ENCODE results near the gene KLK2. TPM values are rescaled to one million over a fixed set of nuclear protein-coding genes. Genes with fewer than 3 reads are reported as not detected.
A peak's percentile ranks its signal among the peaks of the same experiment; 100 is the strongest.

Gene KLK2
- total RNA-seq, 1 donor from 2014 or later = not detected

- H3K4me3 Mint-ChIP-seq = no peak overlapping the region
- TF ChIP-seq CTCF (conservative IDR thresholded peaks at IDR 0.05) = no peak
- peaks cover 54% of the 10 kb centered on the region for H3K27me3 Mint-ChIP-seq
- no peak for DNase-seq (ENCODE audit: extremely low spot score, unreplicated experiment)
- H3K36me3 Mint-ChIP-seq = no peaks in the 10 kb centered on the region
- H3K4me1 Mint-ChIP-seq (ENCODE audit: unreplicated experiment) = no peaks in the 10 kb centered on the region
- H3K9me3 Mint-ChIP-seq = no peaks in the 10 kb centered on the region
- H3K27ac Mint-ChIP-seq = no peak overlapping the region
These were observed 21.6 kb upstream of the KLK2 start for GRCh38 chr19:50851620-50852019.

DNA sequence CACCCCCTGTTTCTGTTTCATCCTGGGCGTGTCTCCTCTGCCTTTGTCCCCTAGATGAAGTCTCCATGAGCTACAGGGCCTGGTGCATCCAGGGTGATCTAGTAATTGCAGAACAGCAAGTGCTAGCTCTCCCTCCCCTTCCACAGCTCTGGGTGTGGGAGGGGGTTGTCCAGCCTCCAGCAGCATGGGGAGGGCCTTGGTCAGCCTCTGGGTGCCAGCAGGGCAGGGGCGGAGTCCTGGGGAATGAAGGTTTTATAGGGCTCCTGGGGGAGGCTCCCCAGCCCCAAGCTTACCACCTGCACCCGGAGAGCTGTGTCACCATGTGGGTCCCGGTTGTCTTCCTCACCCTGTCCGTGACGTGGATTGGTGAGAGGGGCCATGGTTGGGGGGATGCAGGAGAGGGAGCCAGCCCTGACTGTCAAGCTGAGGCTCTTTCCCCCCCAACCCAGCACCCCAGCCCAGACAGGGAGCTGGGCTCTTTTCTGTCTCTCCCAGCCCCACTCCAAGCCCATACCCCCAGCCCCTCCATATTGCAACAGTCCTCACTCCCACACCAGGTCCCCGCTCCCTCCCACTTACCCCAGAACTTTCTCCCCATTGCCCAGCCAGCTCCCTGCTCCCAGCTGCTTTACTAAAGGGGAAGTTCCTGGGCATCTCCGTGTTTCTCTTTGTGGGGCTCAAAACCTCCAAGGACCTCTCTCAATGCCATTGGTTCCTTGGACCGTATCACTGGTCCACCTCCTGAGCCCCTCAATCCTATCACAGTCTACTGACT is 18.4 kb upstream of the KLK2 start, which contains the start of gene KLK3:
KLK3 (plus strand) TSS at position 280 of the 775 bp plus-strand sequence; CDS start at position 321, 41 bp downstream.
- H3K9me3 Mint-ChIP-seq = no peaks in the 10 kb centered on the region
- TF ChIP-seq CTCF (conservative IDR thresholded peaks at IDR 0.05) = no peak
- H3K4me3 Mint-ChIP-seq = no peak within 1 kb of the TSS
- H3K4me1 Mint-ChIP-seq (ENCODE audit: unreplicated experiment) = peaks cover 7% of the 10 kb centered on the region
- no peaks in the 10 kb centered on the region for H3K36me3 Mint-ChIP-seq
- no peak within 1 kb of the TSS for H3K27ac Mint-ChIP-seq
- DNase-seq (ENCODE audit: extremely low spot score, unreplicated experiment) = no peak
- H3K27me3 Mint-ChIP-seq = peaks cover 69% of the 10 kb centered on the region

- H3K27ac Mint-ChIP-seq = no peak overlapping the region
- DNase-seq (ENCODE audit: extremely low spot score, unreplicated experiment) = no peak
- H3K27me3 Mint-ChIP-seq = peaks cover 72% of the 10 kb centered on the region
- no peak for TF ChIP-seq CTCF (conservative IDR thresholded peaks at IDR 0.05)
- no peak overlapping the region for H3K4me3 Mint-ChIP-seq
- H3K9me3 Mint-ChIP-seq = no peaks in the 10 kb centered on the region
- no peaks in the 10 kb centered on the region for H3K36me3 Mint-ChIP-seq
- peaks cover 7% of the 10 kb centered on the region for H3K4me1 Mint-ChIP-seq (ENCODE audit: unreplicated experiment)
These were observed 15.9 kb upstream of the KLK2 start for GRCh38 chr19:50857366-50857765.

DNA sequence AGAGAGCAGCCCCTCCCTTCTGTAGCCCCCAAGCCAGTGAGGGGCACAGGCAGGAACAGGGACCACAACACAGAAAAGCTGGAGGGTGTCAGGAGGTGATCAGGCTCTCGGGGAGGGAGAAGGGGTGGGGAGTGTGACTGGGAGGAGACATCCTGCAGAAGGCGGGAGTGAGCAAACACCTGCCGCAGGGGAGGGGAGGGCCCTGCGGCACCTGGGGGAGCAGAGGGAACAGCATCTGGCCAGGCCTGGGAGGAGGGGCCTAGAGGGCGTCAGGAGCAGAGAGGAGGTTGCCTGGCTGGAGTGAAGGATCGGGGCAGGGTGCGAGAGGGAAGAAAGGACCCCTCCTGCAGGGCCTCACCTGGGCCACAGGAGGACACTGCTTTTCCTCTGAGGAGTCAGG is 14.4 kb upstream of the KLK2 start:
- H3K9me3 Mint-ChIP-seq = no peaks in the 10 kb centered on the region
- H3K27me3 Mint-ChIP-seq = peaks cover 75% of the 10 kb centered on the region
- peaks cover 7% of the 10 kb centered on the region for H3K4me1 Mint-ChIP-seq (ENCODE audit: unreplicated experiment)
- no peak for DNase-seq (ENCODE audit: extremely low spot score, unreplicated experiment)
- TF ChIP-seq CTCF (conservative IDR thresholded peaks at IDR 0.05) = no peak
- H3K4me3 Mint-ChIP-seq = no peak overlapping the region
- no peaks in the 10 kb centered on the region for H3K36me3 Mint-ChIP-seq
- H3K27ac Mint-ChIP-seq = peak overlapping the region; percentile 11

DNA sequence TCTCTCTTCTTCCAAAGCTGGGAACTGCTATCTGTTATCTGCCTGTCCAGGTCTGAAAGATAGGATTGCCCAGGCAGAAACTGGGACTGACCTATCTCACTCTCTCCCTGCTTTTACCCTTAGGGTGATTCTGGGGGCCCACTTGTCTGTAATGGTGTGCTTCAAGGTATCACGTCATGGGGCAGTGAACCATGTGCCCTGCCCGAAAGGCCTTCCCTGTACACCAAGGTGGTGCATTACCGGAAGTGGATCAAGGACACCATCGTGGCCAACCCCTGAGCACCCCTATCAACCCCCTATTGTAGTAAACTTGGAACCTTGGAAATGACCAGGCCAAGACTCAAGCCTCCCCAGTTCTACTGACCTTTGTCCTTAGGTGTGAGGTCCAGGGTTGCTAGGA is 13.4 kb upstream of the KLK2 start:
- peaks cover 72% of the 10 kb centered on the region for H3K27me3 Mint-ChIP-seq
- no peak overlapping the region for H3K27ac Mint-ChIP-seq
- no peak for TF ChIP-seq CTCF (conservative IDR thresholded peaks at IDR 0.05)
- no peaks in the 10 kb centered on the region for H3K9me3 Mint-ChIP-seq
- no peaks in the 10 kb centered on the region for H3K36me3 Mint-ChIP-seq
- DNase-seq (ENCODE audit: extremely low spot score, unreplicated experiment) = no peak
- H3K4me1 Mint-ChIP-seq (ENCODE audit: unreplicated experiment) = peaks cover 7% of the 10 kb centered on the region
- H3K4me3 Mint-ChIP-seq = no peak overlapping the region
